HL-60/S4 (cell line): ENCODE results near the gene SH3BP4.

Experiments used
- in situ Hi-C: fragments of 300-500 bp; cut with MboI; formaldehyde crosslinking; loops from 2 replicates; pipeline ENCODE4 v1.14.3; 2022; ENCODE audit warnings: low sequenced_read_pairs

The SH3BP4 gene

GRCh38 chr2:235085476-235085875, 133.7 kb downstream of the SH3BP4 start:
- in situ Hi-C loops = no loop called here

- in situ Hi-C loops = no loop called here
These were observed 134.8 kb downstream of the SH3BP4 start for GRCh38 chr2:235086481-235087184.

- in situ Hi-C loops = no loop called here
These were observed 136.1 kb downstream of the SH3BP4 start for GRCh38 chr2:235087832-235088495.

- in situ Hi-C loops = no loop called here
These were observed 136.7 kb downstream of the SH3BP4 start for GRCh38 chr2:235088496-235088921.

- in situ Hi-C loops = no loop called here
These were observed 139.6 kb downstream of the SH3BP4 start for GRCh38 chr2:235091421-235091820.

GRCh38 chr2:235091983-235092382, 140.2 kb downstream of the SH3BP4 start:
- in situ Hi-C loops = no loop called here

GRCh38 chr2:235092433-235093223, 140.8 kb downstream of the SH3BP4 start:
- in situ Hi-C loops = no loop called here

- in situ Hi-C loops = no loop called here
These were observed 142.6 kb downstream of the SH3BP4 start for GRCh38 chr2:235094457-235094856.

GRCh38 chr2:235095569-235095968, 143.8 kb downstream of the SH3BP4 start:
- in situ Hi-C loops = no loop called here

GRCh38 chr2:235096447-235096846, 144.6 kb downstream of the SH3BP4 start:
- in situ Hi-C loops = no loop called here

GRCh38 chr2:235097196-235097595, 145.4 kb downstream of the SH3BP4 start:
- in situ Hi-C loops = no loop called here

GRCh38 chr2:235098269-235098668, 146.5 kb downstream of the SH3BP4 start:
- in situ Hi-C loops = no loop called here

GRCh38 chr2:235098736-235099494, 147.1 kb downstream of the SH3BP4 start:
- in situ Hi-C loops = no loop called here

GRCh38 chr2:235102896-235103295, 151.1 kb downstream of the SH3BP4 start:
- in situ Hi-C loops = no loop called here
